Mesothelial cell of epicardium (in vitro differentiated cells): Measurements from ENCODE around the gene CDKAL1. TPM values are rescaled to one million over a fixed set of nuclear protein-coding genes. Genes with fewer than 3 reads are reported as not detected.

Experiments
- DNase-seq, 2 experiments: peaks; one replicate each; pipeline ENCODE4 v3.0.0; 2021; ENCODE audit warnings: low spot score in 2 of 2; ENCODE audit not compliant: unreplicated experiment in 2 of 2
- H3K27ac Mint-ChIP-seq: 2 replicates; pipeline ENCODE4 v1.8.0; 2021; ENCODE audit warnings: mixed read lengths
- H3K27me3 Mint-ChIP-seq: 2 replicates; pipeline ENCODE4 v1.8.0; 2021; ENCODE audit warnings: low read depth, mixed read lengths
- H3K36me3 Mint-ChIP-seq: 2 replicates; pipeline ENCODE4 v1.8.0; 2021; ENCODE audit warnings: mixed read lengths
- H3K4me1 Mint-ChIP-seq: 2 replicates; pipeline ENCODE4 v1.8.0; 2021; ENCODE audit warnings: mixed read lengths
- H3K4me3 Mint-ChIP-seq: 2 replicates; pipeline ENCODE4 v1.8.0; 2021; ENCODE audit warnings: mild to moderate bottlenecking, moderate library complexity, mixed read lengths
- H3K9me3 Mint-ChIP-seq: 2 replicates; pipeline ENCODE4 v1.8.0; 2021; ENCODE audit warnings: mixed read lengths
- total RNA-seq: library from RNA; stranded (reverse); gene quantifications from 3 replicates; pipeline ENCODE4 v1.2.1, GENCODE V29; 2021
- TF ChIP-seq, protein P1 (sequence below): fragments of 200-600 bp; sonication (generic); IDR thresholded peaks from one replicate; pipeline ENCODE4 v1.5.0; 2021; ENCODE audit warnings: antibody characterized with exemption; ENCODE audit not compliant: unreplicated experiment

Gene CDKAL1
- total RNA-seq, 1 donor from 2014 or later = 22.6 TPM

DNA sequence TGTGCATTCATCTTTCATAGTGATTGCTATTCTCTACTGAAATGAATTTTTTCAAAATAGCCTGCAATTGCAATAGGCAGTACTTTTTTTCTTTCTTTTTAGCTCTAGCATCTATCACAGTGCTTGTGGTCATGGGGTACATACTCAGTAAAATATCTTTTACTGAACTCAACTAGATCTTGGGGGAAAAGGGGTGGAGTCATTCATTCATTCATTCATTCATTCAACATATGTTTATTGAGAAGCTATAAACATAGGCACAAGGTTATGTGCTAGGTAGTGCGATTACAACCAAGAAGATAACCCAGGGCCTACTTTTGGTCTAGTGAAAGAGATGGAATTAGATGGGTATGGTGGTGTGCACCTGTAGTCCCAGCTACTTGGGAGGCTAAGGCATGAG, 1.4 kb upstream of the CDKAL1 start:
- DNase-seq = no peak
- Mint-ChIP-seq H3K4me3 (no peak overlapping the region), H3K27ac (no peak overlapping the region)

GRCh38 chr6:20533746-20534294, 437 bp upstream of the CDKAL1 start:
- no peak for DNase-seq
- H3K36me3 Mint-ChIP-seq = peaks cover 4% of the 10 kb centered on the region
- no peaks in the 10 kb centered on the region for H3K9me3 Mint-ChIP-seq
- TF ChIP-seq, protein P1, sequence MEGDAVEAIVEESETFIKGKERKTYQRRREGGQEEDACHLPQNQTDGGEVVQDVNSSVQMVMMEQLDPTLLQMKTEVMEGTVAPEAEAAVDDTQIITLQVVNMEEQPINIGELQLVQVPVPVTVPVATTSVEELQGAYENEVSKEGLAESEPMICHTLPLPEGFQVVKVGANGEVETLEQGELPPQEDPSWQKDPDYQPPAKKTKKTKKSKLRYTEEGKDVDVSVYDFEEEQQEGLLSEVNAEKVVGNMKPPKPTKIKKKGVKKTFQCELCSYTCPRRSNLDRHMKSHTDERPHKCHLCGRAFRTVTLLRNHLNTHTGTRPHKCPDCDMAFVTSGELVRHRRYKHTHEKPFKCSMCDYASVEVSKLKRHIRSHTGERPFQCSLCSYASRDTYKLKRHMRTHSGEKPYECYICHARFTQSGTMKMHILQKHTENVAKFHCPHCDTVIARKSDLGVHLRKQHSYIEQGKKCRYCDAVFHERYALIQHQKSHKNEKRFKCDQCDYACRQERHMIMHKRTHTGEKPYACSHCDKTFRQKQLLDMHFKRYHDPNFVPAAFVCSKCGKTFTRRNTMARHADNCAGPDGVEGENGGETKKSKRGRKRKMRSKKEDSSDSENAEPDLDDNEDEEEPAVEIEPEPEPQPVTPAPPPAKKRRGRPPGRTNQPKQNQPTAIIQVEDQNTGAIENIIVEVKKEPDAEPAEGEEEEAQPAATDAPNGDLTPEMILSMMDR = no peak
- H3K27ac Mint-ChIP-seq = peak overlapping the region; percentile 97
- peaks cover 23% of the 10 kb centered on the region for H3K4me1 Mint-ChIP-seq
- peak overlapping the region; percentile 97 for H3K4me3 Mint-ChIP-seq
- H3K27me3 Mint-ChIP-seq = no peaks in the 10 kb centered on the region

More for the DNA sequence above, 1.4 kb upstream of the CDKAL1 start:
- Mint-ChIP-seq H3K9me3 (no peaks in the 10 kb centered on the region), H3K36me3 (peaks cover 4% of the 10 kb centered on the region), H3K27me3 (no peaks in the 10 kb centered on the region), H3K4me1 (peaks cover 25% of the 10 kb centered on the region)
- TF ChIP-seq, protein P1 = no peak

- Mint-ChIP-seq H3K9me3 (no peaks in the 10 kb centered on the region), H3K36me3 (peaks cover 16% of the 10 kb centered on the region), H3K27me3 (no peaks in the 10 kb centered on the region), H3K4me3 (no peak overlapping the region), H3K4me1 (peaks cover 21% of the 10 kb centered on the region), H3K27ac (no peak overlapping the region)
- TF ChIP-seq, protein P1 = no peak
- no peak for DNase-seq
These were observed 3.9 kb downstream of the CDKAL1 start for GRCh38 chr6:20538131-20538662.

DNA sequence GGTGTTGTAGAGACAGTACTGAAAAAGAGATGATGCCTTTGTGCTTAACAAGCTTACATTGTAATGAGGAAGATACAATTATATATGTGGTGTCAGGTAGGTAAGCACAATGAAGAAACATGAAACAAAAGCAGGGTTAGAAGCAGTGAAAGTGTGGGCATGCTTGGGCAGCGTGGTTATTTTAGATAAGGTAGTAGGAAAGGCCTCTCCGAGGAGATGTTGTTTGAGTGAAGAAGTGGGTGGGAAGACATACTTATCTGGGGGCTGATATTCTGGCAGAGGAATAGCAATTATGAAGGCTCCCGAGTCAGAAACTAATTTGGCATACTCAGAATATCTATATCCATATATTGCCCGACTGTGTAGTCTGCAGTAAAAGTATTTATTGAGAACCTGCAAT, 4.7 kb downstream of the CDKAL1 start:
- Mint-ChIP-seq H3K9me3 (no peaks in the 10 kb centered on the region), H3K36me3 (peaks cover 18% of the 10 kb centered on the region), H3K4me1 (peaks cover 20% of the 10 kb centered on the region), H3K27me3 (no peaks in the 10 kb centered on the region), H3K27ac (no peak overlapping the region), H3K4me3 (no peak overlapping the region)
- TF ChIP-seq, protein P1 = no peak
- DNase-seq = no peak

- H3K27me3 Mint-ChIP-seq = no peaks in the 10 kb centered on the region
These were observed 5.1 kb downstream of the CDKAL1 start for GRCh38 chr6:20539387-20539786.

More at GRCh38 chr6:20539387-20539786, 5.1 kb downstream of the CDKAL1 start:
- TF ChIP-seq, protein P1 = no peak
- no peaks in the 10 kb centered on the region for H3K9me3 Mint-ChIP-seq
- peaks cover 19% of the 10 kb centered on the region for H3K4me1 Mint-ChIP-seq
- H3K36me3 Mint-ChIP-seq = peaks cover 21% of the 10 kb centered on the region
- no peak overlapping the region for H3K27ac Mint-ChIP-seq
- H3K4me3 Mint-ChIP-seq = no peak overlapping the region
- no peak for DNase-seq
